A549 (cell line): ENCODE results near the gene ZFPM1.

Experiments used
- CTCF ChIP-seq: fragments of >200 bp; sonication (Bioruptor Twin); formaldehyde crosslinking; IDR thresholded peaks from 3 replicates; pipeline ENCODE4 v1.5.1; 2016
- HDAC2 ChIP-seq: fragments of 200-600 bp; sonication (generic); IDR thresholded peaks from 2 replicates; pipeline ENCODE4 v1.6.1; 2016

GRCh38 chr16:88550246-88550661 lies 97.2 kb downstream of the ZFPM1 start:
- TF ChIP-seq CTCF, result no peak
- TF ChIP-seq HDAC2, result no peak
